ENCODE results near the gene ZNF574. TPM values are rescaled to one million over a fixed set of nuclear protein-coding genes. Genes with fewer than 3 reads are reported as not detected.
"Not testable (repeated sequence)": the region's sequence is repeated elsewhere in the genome, so short reads cannot be mapped to it uniquely, and the experiment has no call there.

The ZNF574 gene, protein sequence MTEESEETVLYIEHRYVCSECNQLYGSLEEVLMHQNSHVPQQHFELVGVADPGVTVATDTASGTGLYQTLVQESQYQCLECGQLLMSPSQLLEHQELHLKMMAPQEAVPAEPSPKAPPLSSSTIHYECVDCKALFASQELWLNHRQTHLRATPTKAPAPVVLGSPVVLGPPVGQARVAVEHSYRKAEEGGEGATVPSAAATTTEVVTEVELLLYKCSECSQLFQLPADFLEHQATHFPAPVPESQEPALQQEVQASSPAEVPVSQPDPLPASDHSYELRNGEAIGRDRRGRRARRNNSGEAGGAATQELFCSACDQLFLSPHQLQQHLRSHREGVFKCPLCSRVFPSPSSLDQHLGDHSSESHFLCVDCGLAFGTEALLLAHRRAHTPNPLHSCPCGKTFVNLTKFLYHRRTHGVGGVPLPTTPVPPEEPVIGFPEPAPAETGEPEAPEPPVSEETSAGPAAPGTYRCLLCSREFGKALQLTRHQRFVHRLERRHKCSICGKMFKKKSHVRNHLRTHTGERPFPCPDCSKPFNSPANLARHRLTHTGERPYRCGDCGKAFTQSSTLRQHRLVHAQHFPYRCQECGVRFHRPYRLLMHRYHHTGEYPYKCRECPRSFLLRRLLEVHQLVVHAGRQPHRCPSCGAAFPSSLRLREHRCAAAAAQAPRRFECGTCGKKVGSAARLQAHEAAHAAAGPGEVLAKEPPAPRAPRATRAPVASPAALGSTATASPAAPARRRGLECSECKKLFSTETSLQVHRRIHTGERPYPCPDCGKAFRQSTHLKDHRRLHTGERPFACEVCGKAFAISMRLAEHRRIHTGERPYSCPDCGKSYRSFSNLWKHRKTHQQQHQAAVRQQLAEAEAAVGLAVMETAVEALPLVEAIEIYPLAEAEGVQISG
- 15.1 and 16.2 TPM in 2 replicates for polyA plus RNA-seq (2014; cell fraction: cytosol; rRNA removed)
- 10.9 and 12.3 TPM in 2 replicates for polyA plus RNA-seq (2014; cell fraction: nucleus; rRNA removed)

DNA sequence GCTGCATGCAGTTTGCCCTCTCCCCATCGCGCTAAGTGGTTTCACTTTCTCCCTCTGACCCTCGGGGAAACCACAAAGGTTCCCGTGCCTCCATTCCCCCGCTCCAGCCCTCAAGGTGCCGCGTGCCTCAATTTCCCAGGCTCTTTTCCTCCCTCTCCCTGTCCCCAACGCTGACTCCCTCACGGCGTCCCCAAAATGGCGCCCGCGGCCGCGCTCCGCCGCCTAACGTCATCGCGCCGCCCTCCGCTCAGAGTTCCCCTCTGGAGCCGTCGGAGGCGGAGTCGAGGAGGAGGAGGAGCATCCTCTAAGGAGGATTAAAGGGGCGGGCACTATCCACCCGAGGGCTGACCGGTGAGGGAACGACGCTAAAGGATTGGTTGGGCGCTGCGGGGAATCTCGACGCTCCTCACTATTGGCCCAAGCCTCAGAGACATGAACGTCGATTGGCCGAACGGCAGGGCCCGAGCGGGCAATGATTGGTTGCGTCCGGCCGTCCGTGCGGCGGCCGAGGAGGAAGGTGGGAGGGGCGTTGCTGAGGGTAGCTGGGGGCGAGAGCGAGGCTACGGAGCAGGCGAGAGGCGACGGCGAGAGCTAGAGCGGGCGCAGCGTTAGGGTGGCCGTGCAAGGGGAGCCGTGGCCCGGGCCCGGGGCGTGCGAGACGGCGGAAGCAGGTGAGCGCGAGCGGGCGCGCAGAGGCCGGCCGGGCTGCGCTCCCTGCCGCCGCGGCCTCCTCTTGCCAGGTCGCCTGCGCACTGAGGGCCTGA, at the start of gene ZNF574:
ZNF574 (plus strand) TSS at position 551 of the 764 bp plus-strand sequence. CDS start 2,441 bp downstream, outside the sequence.
- DNase-seq (ENCODE audit: low spot score), result peak; percentile 99

DNA sequence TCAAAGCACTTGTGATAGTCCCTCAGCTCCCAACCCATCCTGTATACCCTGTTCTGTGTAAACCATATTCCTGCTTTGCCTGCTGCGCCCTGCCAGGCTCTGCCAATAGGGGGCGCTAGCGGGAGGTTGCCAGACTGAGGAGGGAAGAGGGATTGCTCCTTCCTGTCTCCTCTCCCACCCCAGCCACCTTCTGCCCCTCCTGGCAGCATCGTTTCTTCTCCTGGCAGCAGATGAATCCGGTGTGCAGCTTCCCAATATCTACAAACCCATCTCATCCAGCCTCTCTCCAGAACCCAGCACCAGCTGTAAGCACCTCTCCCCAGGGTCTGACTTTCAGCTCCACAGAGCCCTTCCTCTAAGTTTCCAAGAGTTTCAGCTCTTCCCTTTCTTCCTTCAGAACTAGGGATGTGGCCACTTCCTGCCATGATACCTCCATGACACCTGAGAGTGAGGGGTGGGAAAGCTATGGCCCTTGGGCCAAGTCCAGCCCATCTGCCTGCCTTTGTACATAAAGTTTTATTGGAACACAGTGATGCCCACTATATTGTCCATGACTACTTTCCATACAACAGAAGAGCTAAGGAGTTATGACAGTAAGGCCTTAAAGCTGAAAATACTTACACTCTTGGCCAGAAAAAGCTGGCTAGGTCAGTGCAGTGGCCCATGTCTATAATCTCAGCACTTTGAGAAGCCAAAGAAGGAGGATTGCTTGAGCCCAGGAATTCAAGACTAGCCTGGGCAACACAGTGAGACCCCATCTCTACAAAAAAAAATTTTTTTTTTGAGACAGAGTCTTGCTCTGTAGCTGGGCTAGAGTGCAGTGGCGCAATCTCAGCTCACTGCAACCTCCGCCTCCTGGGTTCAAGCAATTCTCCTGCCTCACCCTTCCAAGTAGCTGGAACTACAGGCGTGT, 47.4 kb upstream of the ZNF574 start:
- peak; percentile 29 for DNase-seq (ENCODE audit: low spot score)

DNA sequence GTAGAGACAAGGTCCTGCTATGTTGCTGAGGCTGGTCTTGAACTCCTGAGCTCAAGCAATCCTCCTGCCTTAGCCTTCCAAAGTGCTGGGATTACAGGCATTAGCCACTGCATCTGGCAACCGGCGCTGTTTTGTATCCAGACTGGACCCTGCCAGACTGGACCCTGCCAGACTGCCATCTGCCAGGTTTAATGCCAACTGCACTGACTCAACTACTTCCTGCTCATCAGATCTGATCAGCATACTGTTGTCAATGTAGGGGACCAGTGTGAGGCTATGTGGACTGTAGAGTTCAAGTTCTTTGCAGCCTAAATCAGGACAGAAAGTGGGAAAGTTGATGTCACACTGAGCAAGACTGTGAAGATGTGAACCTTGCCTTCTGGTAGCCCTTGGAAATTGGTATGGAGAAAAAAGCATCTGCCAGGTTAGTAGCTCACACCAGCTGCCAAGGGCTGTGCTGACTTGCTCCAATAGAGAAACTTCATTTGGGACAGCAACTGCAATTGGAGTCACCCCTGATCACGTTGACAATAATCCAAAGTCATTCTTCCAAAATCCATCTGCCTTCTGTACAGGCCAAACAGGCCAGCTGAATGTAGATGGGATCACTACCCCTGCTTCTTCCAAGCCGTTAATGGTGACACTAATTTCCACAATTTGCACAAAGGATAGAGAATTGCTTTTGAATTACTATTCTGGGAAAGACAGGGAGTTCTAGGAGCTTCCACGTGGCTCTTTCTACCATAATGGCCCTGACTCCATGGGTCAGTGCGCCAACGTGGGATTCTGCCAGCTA, 45.1 kb upstream of the ZNF574 start:
- no peak for DNase-seq (ENCODE audit: low spot score)

DNA sequence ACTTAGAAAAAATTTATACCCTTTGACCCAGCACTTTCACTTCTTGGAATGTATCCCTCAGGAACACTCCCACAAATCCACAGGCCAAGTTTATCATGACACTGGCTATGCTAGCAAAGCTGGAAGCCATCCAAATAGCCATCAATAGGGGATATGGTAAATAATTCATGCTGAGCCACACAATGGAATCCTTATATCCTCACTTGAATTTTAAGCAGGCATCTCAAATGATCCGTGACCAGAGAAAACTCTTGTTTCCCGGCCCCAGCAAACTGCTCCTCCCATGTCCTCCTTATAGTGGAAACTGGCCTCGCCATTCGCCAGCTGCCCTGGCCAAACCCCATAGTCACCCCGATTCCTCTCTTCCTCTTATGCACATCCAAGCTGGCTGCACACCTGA, 43.5 kb upstream of the ZNF574 start:
- no peak for DNase-seq (ENCODE audit: low spot score)

DNA sequence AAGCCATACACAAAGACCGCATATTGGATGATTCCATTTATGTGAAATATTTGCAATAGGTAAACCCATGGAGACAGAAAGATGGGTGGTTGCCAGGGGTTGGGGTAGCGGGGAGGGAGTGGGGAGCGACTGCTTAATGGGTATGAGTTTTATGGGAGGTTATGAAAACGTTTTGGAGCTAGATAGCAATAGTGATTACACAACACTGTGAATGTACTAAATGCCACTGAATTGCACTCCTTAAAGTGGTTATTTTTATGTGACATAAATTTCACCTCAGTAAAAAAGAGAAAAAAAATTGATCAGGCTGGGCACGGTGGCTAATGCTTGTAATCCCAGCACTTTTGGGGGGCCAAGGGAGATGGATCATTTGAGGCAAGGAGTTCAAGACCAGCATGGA, 42.6 kb upstream of the ZNF574 start:
- no peak for DNase-seq (ENCODE audit: low spot score)

DNA sequence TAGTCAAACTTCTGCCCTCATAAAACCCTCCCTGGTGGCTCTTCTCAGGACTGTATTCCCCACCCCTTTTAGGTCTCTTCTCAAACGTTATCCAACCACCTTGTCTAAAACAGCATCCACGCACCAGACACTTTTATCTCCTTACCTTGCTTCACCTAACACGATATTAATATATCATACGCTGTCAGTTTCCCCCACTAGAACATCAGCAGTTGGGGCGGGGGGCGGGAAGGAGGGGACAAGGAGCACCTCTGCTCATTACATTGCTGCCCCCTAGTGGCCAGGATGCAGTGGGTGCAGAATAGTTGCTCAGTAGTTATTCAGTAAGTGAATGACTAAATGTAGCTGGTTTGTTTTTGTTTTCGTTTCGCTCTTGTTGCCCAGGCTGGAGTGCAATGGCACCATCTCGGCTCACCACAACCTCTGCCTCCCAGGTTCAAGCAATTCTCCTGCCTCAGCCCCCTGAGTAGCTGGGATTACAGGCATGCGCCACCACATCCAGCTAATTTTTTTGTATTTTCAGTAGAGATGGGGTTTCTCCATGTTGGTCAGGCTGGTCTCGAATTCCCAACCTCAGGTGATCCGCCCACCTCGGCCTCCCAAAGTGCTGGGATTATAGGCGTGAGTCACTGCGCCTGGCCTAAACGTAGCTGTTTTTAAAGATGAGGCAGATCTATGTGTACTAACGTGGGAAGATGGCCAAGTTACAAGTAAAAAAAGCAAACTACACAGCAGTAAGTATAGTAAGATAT, 41.1 kb upstream of the ZNF574 start:
- peak; percentile 56 for DNase-seq (ENCODE audit: low spot score)

DNA sequence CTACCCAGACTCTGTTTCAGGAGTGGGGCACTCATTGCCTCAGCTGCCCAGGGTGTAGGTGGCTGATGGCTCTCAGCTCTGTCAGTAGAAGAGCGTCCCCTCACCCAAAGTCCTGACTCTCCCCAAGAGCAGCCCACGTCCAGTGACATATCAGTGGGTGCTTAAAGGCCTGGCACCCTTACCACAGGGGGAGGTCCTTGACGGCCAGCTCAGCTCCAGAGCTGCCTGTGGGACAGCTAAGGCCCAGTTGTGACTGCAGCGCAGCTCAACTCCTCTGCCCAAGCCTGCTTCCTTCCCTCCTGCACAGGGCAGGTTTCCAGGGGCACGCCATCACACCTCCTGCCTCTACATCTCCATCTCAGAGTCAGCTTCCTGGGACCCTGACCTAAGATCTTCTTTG, 38.3 kb upstream of the ZNF574 start:
- DNase-seq (ENCODE audit: low spot score), result no peak

DNA sequence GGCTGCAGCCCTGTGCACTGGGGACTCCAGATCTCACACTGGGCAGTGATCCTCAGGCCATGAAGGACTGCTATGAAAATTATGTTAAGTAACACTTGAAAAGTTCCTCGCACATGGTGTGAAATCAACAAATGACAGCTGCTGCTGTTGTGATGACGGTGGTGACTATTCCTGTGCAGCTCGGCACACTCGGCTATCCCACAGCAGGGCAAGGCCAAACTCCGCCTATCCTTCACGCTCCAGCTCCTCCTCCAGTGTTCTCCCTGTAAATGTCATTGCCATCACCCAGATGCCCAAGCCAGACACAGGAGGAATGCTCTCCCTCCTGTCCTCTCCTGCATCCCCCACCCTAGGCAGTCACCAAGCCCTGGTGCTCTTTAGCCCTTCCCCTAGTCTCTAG, 37.3 kb upstream of the ZNF574 start:
- no peak for DNase-seq (ENCODE audit: low spot score)

DNA sequence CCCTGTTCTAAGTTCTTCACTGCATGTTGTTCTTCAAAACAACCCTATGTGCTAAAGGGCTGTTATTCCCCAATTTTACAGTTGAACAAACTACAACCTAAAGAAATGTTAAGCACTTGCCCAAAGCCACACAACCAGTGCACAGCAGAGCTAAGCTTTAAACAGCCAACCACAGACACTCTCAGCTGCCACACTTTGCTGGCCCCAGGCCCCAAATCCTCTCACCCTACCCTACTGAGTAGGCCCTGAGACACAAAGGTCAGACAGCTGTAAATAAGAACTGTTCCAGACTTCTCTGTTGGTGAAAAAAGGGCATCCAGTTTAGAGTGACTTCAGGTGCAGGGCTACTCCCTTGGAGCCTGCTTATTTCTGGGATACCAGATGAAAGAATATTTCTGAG, 35.9 kb upstream of the ZNF574 start:
- DNase-seq (ENCODE audit: low spot score), result no peak

DNA sequence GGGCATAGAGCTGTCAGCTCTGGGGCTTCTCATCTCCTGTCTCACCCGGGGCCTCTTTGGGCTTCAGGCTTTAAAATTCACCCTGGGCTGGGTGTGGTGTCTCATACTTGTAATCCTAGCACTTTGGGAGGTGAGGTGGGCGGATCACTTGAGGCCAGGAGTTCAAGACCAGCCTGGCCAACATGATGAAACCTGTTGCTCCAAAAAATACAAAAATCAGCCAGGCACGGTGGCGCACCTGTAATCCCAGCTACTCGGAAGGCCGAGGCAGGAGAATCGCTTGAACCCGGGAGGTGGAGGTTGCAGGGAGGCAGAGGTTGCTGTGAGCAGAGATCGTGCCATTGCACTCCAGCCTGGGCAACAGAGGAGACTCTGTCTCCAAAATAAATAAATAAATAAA, 35.5 kb upstream of the ZNF574 start:
- DNase-seq (ENCODE audit: low spot score), result not testable (repeated sequence)

DNA sequence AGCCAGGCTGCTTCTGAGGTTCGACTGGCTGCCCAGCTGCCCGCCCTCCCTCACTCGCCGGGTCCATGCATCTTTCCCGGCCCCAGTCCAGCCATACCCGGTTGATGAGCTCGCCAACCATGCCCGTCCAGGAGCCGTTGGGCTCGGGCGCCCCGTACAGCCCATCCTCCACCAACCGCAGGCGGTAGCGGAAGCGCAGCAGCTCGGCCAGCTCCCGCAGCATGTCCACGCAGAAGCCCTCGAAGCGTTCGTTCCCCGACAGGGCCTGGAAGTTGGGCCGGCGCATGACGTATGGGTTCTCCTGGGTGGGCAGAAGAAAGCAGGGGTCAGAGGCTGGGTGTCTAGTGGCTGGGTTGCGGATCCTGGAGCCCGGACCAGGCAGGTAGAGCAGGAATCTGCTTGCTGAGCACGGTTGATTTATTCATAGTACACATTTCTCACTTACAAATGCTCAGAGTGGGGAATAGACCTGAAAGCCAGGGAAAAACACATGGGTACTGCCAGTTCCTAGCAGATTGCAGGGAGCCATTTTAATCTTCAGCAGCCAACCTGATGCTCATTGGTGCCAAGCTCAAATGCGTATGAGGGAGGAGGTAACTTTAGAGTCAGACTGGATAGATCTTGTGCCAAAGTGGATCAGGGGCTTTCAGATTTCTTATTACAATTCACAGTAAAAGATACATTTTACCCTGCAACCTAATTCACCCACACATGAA, 33.4 kb upstream of the ZNF574 start:
- DNase-seq (ENCODE audit: low spot score), result no peak

DNA sequence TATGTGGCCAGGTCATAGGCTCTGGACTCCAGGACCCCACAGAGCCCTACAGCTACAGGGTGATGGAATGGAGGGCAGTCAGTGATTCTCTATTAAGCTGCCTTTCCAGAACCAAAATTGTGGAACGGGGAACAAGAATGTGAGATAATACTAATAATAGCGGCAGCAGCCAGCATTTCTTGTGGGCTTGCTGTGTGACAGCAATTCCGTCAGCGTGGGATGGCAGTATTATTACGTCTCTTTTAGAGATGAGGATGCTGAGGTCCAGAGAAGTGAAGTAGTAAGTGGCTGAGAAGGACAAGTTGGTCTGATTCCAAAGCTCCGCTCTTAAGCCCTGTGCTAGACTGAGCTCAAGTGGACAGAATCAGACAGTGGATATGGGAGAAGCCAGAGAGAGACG, 30.4 kb upstream of the ZNF574 start:
- no peak for DNase-seq (ENCODE audit: low spot score)

DNA sequence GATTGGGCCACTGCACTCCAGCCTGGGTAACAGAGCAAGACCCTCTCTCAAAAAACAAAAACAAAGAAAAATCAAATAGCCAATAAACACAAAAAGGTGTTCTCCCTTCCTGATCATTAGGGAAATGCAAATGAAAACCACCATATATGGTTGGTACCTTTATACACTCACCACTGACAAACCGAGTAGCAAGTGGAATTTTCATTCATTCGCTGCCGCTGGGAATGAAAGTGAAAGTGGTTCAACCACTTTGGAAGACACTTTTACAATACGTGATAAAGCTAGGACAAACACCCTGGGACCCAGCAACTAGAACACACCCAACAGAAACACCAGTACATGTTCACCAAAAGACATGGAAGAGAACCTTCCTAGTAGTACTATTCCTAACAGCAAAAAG, 27.0 kb upstream of the ZNF574 start:
- DNase-seq (ENCODE audit: low spot score), result no peak

DNA sequence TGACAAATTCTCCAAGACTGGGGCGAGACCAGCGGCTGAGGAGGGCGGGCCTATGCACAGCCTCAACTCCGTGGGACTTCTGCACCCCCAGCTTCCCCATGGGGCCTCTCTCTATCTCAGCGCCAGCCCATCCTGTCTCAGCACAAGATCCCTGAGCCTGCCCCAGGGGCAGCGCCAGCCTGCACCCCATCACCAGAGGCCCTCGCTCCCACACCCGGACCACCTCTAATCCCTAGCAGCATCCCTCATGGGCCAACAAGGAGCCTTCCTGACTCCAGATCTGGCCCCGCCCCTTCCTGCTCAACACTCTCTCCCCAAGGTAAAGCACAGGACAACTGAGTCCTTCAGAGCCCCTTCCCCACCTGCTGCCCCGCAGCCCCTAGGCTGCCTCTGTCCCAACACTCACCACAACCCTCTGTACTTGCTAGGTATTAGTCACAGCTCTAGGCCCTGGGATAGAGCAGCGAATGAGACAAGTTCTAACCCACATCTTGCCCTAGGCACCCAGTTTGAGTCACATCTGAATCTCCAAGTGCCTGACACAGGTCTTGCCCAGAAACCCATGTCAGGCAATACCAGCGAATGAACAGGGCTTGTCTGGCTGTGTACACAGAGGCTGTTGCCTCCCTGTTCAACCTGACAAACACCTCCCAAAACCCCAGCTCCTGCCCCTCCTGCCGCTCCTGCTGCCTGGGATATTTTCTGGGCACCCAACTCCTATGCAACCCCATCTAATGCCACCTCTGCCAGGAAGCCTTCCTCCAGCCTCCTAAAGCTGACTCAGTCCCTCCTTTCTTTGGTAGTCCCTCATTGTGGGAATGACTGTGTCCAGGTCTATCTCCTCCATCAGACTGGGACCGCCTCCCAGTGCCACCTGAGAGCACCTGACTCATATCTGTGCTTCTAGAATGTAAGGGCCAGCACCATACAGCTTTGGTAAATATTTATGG, 24.5 kb upstream of the ZNF574 start:
- no peak for DNase-seq (ENCODE audit: low spot score)

DNA sequence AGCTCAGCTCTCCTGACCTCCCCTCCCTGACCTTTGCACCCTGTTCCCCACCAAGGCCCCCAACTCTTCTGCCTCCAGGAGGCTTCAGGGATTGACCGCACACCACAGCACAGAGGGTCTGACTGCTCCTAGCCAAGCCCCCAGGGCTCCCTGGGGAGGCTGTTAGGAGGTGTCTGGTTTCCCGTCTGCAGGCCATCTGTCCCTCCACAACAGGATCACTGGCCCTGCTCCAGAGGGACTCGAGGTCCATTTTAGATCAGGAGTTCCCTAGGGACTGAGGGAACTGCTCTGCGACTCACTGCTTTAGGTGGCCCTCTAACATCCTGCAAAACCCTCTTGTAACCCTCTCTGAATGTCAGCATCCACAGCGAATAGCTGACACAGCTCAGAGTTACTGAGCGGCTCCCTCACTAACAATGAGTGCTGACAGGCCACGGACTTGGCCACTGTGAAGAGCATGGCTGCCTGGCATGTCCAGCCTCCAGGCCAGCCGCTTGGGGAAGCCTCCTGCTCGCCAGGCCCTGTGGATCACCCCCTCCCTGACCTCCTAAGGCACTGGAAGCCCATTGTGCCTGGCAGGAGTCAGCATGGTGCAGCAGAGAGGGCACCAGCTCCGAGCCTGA, 23.6 kb upstream of the ZNF574 start:
- peak; percentile 86 for DNase-seq (ENCODE audit: low spot score)

DNA sequence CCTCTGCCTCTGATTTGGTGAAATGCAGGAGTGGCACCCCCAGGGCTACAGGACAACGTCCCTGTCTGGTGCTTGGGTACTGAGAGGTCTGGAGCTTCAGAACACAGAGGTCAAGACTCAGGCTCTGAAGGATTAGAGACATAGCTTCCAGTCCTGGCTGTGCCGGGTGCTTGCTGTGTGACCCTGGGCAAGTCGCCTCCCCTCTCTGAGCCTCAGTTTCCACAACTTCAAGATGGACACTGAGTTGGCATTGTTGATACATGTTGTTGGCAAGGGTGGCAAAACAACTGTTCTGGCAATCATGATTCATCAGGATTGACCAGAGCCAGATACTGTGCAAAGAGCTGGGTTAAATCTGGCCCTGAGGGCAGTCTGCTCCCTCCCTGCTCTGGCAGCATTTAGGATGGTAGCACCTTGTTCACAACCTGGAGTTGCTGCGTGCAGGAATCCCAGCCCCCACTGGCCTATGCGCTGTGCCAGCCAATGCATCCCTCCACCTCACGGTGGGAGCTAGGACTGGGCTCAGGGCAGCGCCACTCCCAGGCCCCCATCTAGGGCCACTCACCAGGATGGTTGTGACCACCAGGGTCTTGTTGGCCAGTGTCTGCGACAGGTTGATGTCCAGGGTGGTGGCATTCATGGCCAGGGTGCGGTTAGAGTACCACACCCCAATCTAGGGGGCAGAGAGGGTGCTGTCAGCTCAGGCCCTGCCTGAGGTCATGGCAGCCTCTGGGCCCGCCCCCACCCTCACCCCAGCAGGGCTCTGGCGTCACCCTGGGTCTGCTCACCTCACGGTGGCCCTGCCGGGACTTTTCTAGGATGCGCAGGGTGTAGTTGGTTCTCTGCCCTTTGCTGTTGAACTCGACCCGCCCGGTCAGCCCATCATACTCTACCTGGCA, 22.7 kb upstream of the ZNF574 start:
- no peak for DNase-seq (ENCODE audit: low spot score)

All from SK-N-DZ (cell line).